Endothelial cell of umbilical vein (primary cell): ENCODE results near the gene MLANA.

ENCODE experiments used
- EZH2 ChIP-seq: IDR thresholded peaks from 2 replicates; pipeline ENCODE4 v1.6.1; 2012; ENCODE audit warnings: borderline replicate concordance, low read depth, mild to moderate bottlenecking, moderate library complexity, low read length, inconsistent platforms; ENCODE audit not compliant: severe bottlenecking
- GATA2 ChIP-seq: IDR thresholded peaks from 2 replicates; pipeline ENCODE4 v1.7.0; 2011; ENCODE audit warnings: low read depth, mild to moderate bottlenecking, moderate library complexity, mixed read lengths, low read length; ENCODE audit not compliant: insufficient read length, insufficient read depth
- JUN ChIP-seq: IDR thresholded peaks from 2 replicates; pipeline ENCODE4 v1.6.1; 2011; ENCODE audit warnings: borderline replicate concordance, low read depth; ENCODE audit not compliant: insufficient read length, insufficient read depth
- POLR2A ChIP-seq: IDR thresholded peaks from 2 replicates; pipeline ENCODE4 v1.6.1; 2012; ENCODE audit warnings: low read depth, mild to moderate bottlenecking, control low read depth, low read length
- POLR2AphosphoS5 ChIP-seq: IDR thresholded peaks from 2 replicates; pipeline ENCODE4 v1.6.1; 2012; ENCODE audit warnings: low read depth, mild to moderate bottlenecking, control low read depth, low read length, moderate library complexity; ENCODE audit not compliant: insufficient read depth
- TF ChIP-seq, protein P1 (sequence below), 2 donors: IDR thresholded peaks; 1 replicate in 1 of 2; 2 replicates in 1 of 2; pipeline ENCODE4 v1.5.1; 2011; ENCODE audit warnings: low read length in 2 of 2, mild to moderate bottlenecking in 2 of 2, moderate library complexity in 2 of 2, control low read depth in 1 of 2, inconsistent platforms in 1 of 2, low read depth in 1 of 2; ENCODE audit not compliant: insufficient read depth in 1 of 2; ENCODE audit errors: extremely low read depth in 1 of 2

DNA sequence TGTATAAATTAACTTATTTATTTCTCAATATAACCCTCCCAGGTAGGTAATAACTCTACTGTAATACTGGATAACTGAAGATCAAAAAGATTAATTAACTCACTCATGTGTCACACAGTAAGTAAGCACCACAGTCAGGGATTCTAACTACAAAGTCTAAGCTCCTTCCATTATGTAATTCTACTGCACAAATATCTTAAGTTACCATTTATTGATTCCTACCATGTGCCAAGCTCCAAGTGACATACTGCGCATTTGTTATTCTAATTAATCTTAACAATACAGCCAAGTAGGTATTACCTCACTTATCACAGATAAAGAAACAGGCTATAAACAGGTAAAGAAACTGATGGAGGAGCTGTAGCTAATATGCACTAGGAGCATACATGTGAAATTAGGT is 66.5 kb downstream of the MLANA start:
- TF ChIP-seq POLR2AphosphoS5 (no peak), POLR2A (no peak), EZH2 (no peak), GATA2 (no peak), JUN (no peak)
- TF ChIP-seq, protein P1, sequence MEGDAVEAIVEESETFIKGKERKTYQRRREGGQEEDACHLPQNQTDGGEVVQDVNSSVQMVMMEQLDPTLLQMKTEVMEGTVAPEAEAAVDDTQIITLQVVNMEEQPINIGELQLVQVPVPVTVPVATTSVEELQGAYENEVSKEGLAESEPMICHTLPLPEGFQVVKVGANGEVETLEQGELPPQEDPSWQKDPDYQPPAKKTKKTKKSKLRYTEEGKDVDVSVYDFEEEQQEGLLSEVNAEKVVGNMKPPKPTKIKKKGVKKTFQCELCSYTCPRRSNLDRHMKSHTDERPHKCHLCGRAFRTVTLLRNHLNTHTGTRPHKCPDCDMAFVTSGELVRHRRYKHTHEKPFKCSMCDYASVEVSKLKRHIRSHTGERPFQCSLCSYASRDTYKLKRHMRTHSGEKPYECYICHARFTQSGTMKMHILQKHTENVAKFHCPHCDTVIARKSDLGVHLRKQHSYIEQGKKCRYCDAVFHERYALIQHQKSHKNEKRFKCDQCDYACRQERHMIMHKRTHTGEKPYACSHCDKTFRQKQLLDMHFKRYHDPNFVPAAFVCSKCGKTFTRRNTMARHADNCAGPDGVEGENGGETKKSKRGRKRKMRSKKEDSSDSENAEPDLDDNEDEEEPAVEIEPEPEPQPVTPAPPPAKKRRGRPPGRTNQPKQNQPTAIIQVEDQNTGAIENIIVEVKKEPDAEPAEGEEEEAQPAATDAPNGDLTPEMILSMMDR (IDR thresholded peaks at IDR 0.05; ENCODE audit: extremely low read depth in 1 of 2, insufficient read depth in 1 of 2, low read depth in 1 of 2, low read length in 2 of 2) = no peak
